Tibial nerve (tissue), 4 donors: ENCODE measurements around the gene NUDT22. TPM values are rescaled to one million over a fixed set of nuclear protein-coding genes. Genes with fewer than 3 reads are reported as not detected.

Experiments
- DNase-seq, 2 donors: peaks; one replicate each; pipeline ENCODE4 v3.0.0-alpha.2; 2019; ENCODE audit warnings: low spot score in 2 of 2
- H3K27ac ChIP-seq, 4 donors: fragments of 200-600 bp; sonication (generic) in 3 of 4; one replicate each; pipeline ENCODE4 v1.5.1; 2017 to 2019; ENCODE audit warnings: mild to moderate bottlenecking in 1 of 4
- H3K27me3 ChIP-seq, 2 donors: fragments of 200-600 bp; sonication (generic) in 1 of 2; one replicate each; pipeline versions ENCODE4 v1.5.1 to v1.6.0; 2017 to 2019
- H3K36me3 ChIP-seq, 3 donors: fragments of 200-600 bp; sonication (generic); one replicate each; pipeline ENCODE4 v1.5.1; 2018 to 2019
- H3K4me1 ChIP-seq, 4 donors: fragments of 200-600 bp; sonication (generic) in 3 of 4; one replicate each; pipeline ENCODE4 v1.5.1; 2017 to 2019
- H3K4me3 ChIP-seq, 4 donors: fragments of 200-600 bp; sonication (generic) in 3 of 4; one replicate each; pipeline ENCODE4 v1.5.1; 2017 to 2019; ENCODE audit warnings: mild to moderate bottlenecking in 1 of 4, moderate library complexity in 1 of 4
- H3K9me3 ChIP-seq, 4 donors: fragments of 200-600 bp; sonication (generic) in 3 of 4; one replicate each; pipeline ENCODE4 v1.5.1; 2017 to 2019
- EP300 ChIP-seq, 2 donors: sonication (generic); formaldehyde crosslinking; IDR thresholded peaks; one replicate each; pipeline ENCODE4 v1.6.1; 2017; ENCODE audit warnings: antibody characterized with exemption in 2 of 2, mild to moderate bottlenecking in 1 of 2
- POLR2A ChIP-seq, 2 donors: fragments of 450-650 bp; IDR thresholded peaks; one replicate each; pipeline ENCODE4 v1.6.1; 2017; ENCODE audit warnings: antibody characterized with exemption in 2 of 2, mild to moderate bottlenecking in 2 of 2, moderate library complexity in 2 of 2
- WGBS, 2 donors: methylation state at CpG; one replicate each; pipeline ENCODE4 v1.1.5; 2018; 5-methylcytosine and 5-hydroxymethylcytosine counted together
- total RNA-seq, 4 donors: library from RNA; depleted of rRNA; stranded (reverse); fragments of >200 nt; gene quantifications; one replicate each; pipeline ENCODE4 v1.1.0, GENCODE V29; 2016
- TF ChIP-seq, protein P1 (sequence below), 5 experiments: fragments of 200-600 bp in 3 of 5; fragments of 450-650 bp in 2 of 5; sonication (generic) in 3 of 5; IDR thresholded peaks; one replicate each; pipeline ENCODE4 v1.5.1; 2016 to 2019; ENCODE audit warnings: antibody characterized with exemption in 5 of 5, mild to moderate bottlenecking in 3 of 5, moderate library complexity in 2 of 5

Gene NUDT22
- total RNA-seq, 4 donors from 2014 or later = 33.0 to 83.7 (median 60.2) TPM

DNA sequence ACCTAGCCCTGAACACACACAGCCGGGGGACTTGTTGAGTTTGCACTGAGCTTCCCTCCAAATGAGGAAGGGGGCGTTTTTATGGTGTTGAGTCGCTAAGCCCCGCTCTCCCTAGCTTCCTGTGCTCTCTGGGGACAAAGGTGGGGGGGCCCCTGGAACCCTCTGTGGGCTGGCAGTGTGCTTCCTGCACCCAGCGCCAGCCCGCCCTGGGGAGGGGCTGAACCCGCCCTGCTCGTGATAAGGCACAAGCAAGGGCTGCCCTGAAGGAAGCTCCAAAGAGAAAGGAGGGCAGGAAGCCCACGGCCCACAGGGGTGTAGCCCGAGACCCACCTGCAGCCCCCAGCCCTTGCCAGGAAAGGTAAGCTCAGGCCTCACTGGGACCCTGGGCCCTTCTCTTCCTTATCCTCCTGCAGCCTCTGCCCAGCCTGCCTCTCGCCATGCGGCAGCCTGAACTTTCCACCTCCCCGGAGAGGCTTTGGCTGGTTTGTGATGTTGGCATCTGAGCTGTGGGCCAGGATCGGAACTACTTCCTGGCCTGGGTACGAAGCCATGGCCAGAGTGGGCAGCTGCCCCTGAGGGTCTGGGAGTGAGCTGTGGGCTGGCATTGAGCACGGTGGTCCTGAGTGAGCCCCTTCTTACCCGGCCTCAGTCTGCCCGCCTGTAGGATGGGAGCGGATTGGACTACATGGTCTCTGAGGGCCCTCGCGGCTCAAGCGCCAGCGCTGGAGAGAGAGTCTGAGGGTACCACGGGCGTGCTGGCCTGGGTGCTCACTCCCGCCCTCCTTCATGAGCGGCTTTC is 19.4 kb upstream of the NUDT22 start, which contains the start of gene FERMT3:
TSS of gene FERMT3 (plus strand) at position 265 of the 799 bp plus-strand sequence. CDS start 644 bp downstream, outside the sequence.
- Histone ChIP-seq H3K27ac (peak within 1 kb of the TSS; percentile 17 to 85 (median 74)), H3K27me3 (no peaks in the 10 kb centered on the region), H3K36me3 (peaks cover 0 to 71% (median 11%) of the 10 kb centered on the region in 3 donors), H3K4me1 (peaks cover 0 to 26% (median 10%) of the 10 kb centered on the region in 4 donors), H3K4me3 (peak within 1 kb of the TSS; percentile 11 to 54 (median 30)), H3K9me3 (no peaks in the 10 kb centered on the region)
- TF ChIP-seq, protein P1, sequence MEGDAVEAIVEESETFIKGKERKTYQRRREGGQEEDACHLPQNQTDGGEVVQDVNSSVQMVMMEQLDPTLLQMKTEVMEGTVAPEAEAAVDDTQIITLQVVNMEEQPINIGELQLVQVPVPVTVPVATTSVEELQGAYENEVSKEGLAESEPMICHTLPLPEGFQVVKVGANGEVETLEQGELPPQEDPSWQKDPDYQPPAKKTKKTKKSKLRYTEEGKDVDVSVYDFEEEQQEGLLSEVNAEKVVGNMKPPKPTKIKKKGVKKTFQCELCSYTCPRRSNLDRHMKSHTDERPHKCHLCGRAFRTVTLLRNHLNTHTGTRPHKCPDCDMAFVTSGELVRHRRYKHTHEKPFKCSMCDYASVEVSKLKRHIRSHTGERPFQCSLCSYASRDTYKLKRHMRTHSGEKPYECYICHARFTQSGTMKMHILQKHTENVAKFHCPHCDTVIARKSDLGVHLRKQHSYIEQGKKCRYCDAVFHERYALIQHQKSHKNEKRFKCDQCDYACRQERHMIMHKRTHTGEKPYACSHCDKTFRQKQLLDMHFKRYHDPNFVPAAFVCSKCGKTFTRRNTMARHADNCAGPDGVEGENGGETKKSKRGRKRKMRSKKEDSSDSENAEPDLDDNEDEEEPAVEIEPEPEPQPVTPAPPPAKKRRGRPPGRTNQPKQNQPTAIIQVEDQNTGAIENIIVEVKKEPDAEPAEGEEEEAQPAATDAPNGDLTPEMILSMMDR (IDR thresholded peaks at IDR 0.05) = no peak
- TF ChIP-seq EP300 (IDR thresholded peaks at IDR 0.05) = no peak
- peak in 1 of 2 donors; percentile 26 for TF ChIP-seq POLR2A (IDR thresholded peaks at IDR 0.05)
- WGBS, 2 donors = 62 to 68% methylated on average over 6 to 13 of the region's 27 CpGs
- peak in 1 of 2 donors; percentile 31 for DNase-seq

DNA sequence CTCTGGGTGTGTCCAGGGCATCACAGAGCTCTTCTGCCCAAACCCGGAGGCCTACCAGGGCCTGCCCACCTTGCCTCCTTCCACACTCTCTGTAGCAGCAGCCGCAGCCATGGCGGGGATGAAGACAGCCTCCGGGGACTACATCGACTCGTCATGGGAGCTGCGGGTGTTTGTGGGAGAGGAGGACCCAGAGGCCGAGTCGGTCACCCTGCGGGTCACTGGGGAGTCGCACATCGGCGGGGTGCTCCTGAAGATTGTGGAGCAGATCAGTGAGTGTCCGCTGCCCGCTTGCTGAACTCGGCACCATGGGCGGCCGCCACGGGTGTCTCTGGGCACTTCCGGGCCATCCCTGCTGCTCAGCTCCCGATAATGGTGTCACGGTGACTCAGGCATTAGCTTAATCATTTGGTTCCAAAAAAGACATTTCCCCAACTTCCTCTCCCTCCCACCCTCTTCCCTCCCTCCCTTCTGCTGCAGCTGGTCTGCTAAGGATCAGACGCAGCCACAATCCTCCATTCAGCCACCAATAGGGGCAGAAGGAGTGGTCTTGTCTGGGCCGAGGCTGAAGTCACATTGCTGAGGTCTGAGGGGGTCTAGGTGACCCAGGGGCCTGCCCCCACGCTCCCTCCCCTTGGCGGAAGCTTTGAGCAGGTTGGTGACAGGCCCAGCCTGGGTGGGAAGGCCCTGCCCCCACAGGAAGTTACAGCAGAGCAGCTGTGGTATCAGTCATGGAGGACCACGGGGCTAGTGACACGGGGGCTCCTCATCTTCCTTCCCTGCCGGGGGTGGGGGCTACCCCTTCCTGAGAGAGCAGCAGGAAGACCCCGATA is 18.6 kb upstream of the NUDT22 start:
- H3K27me3 ChIP-seq = no peaks in the 10 kb centered on the region
- H3K27ac ChIP-seq = peak overlapping the region; percentile 17 to 85 (median 74)
- peak in 1 of 2 donors; percentile 29 for TF ChIP-seq EP300 (IDR thresholded peaks at IDR 0.05)
- TF ChIP-seq, protein P1 (IDR thresholded peaks at IDR 0.05) = no peak
- TF ChIP-seq POLR2A (IDR thresholded peaks at IDR 0.05) = no peak
- peak in 1 of 2 donors; percentile 36 for DNase-seq
- peaks cover 0 to 72% (median 11%) of the 10 kb centered on the region in 3 donors for H3K36me3 ChIP-seq
- no peaks in the 10 kb centered on the region for H3K9me3 ChIP-seq
- peaks cover 0 to 26% (median 10%) of the 10 kb centered on the region in 4 donors for H3K4me1 ChIP-seq
- WGBS, 2 donors = 41 to 48% methylated on average over 20 to 23 of the region's 30 CpGs
- peak overlapping the region; percentile 11 to 54 (median 30) for H3K4me3 ChIP-seq

DNA sequence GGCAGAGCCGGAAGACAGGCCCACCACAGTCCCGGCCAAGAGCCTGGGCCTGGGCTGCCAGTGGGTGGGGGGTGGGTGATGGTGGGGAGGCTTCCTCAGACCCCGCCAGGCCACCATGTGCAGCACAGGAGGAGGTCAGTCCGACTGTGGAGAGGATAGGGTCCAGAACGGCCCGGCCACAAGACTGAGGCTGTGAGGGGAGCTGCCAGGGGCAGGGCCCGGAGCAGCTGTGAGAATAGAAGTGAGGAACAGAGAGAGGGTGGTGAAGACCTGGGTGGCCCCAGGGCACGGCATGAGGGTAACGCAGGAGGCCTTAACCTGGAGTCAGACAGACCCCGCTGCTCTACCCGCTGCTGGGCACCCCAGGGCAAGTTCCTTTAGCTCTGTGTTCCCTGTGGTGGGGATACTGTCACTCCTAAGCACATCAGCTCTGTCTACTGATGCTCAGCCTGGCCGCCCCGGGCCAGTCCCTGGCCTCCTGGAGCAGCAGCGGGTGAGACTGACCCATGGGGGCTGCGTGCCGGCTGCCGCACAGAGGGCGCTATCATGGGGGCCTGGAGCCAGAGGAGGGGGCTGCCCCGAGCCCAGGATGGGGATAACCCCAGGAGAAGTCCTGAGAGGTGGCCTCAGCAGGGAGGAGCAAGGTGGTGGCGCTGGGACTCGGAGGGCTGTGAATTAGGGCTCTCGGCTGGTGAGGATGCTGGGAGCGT is 17.8 kb upstream of the NUDT22 start:
- Histone ChIP-seq H3K4me3 (peak overlapping the region in 3 of 4 donors; percentile 13 to 54 (median 48)), H3K36me3 (peaks cover 0 to 66% (median 3%) of the 10 kb centered on the region in 3 donors), H3K27ac (peak overlapping the region; percentile 17 to 85 (median 74)), H3K4me1 (peaks cover 0 to 26% (median 10%) of the 10 kb centered on the region in 4 donors), H3K27me3 (no peaks in the 10 kb centered on the region), H3K9me3 (no peaks in the 10 kb centered on the region)
- WGBS, 2 donors = 71 to 75% methylated on average over 15 to 23 of the region's 23 CpGs
- no peak for DNase-seq
- TF ChIP-seq, protein P1 (IDR thresholded peaks at IDR 0.05) = no peak
- no peak for TF ChIP-seq POLR2A (IDR thresholded peaks at IDR 0.05)
- no peak for TF ChIP-seq EP300 (IDR thresholded peaks at IDR 0.05)

DNA sequence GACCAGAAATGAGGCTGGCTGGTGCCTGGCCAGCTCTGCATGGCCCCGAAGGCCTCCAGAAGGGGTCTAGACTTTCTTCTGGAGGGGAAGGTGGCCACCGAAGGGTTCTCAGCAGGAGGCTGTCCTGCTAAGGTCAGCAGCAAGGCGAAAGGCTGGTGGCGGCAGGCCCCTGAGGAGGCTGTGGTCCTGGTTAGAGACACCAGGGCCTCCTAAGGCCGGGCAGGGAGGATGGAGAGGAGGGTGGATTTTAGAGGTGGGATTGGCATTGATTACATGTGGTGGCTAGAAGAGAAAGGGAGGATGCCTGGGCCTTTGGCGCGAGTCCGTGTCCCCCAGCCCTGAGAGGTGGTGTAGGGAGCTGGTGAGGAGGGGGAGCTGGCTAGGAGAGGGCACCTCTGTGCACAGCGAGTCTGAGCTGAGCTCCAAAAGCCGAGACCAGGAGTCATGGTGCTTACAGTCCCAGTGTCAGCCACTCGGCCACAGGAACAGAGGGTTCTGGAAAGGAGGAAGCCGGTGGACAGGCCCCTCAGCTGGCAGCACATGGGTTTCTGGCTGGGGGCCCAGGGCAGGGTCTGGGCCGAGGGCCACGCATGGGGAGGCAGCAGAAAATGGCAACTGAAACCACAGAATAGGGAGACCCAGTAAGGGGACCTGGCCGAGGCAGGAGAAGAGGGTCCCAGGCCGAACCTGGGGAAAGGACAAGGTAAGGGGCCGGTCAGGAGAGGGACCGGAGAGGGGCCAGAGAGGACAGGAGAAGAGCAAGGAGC is 17.1 kb upstream of the NUDT22 start:
- no peak overlapping the region for H3K4me3 ChIP-seq
- peaks cover 0 to 58% (median 0%) of the 10 kb centered on the region in 3 donors for H3K36me3 ChIP-seq
- no peak for DNase-seq
- H3K27ac ChIP-seq = peak overlapping the region in 1 of 4 donors; percentile 70
- H3K27me3 ChIP-seq = no peaks in the 10 kb centered on the region
- TF ChIP-seq EP300 (IDR thresholded peaks at IDR 0.05) (no peak), POLR2A (IDR thresholded peaks at IDR 0.05) (no peak)
- TF ChIP-seq, protein P1 (IDR thresholded peaks at IDR 0.05) = no peak
- H3K4me1 ChIP-seq = peaks cover 0 to 24% (median 10%) of the 10 kb centered on the region in 4 donors
- WGBS, 2 donors = 74 to 82% methylated on average over 18 of the region's 18 CpGs
- no peaks in the 10 kb centered on the region for H3K9me3 ChIP-seq
